ENCODE data around the gene B3GAT1. TPM values are rescaled to one million over a fixed set of nuclear protein-coding genes. Genes with fewer than 3 reads are reported as not detected.

Gene B3GAT1
- total RNA-seq, 1 experiment from 2014 or later, result 34.3 TPM

- Histone ChIP-seq H3K18ac (ENCODE audit: insufficient read length, low read depth, low read length) (no peak overlapping the region), H4K91ac (ENCODE audit: insufficient read length, low read depth, low read length) (no peak overlapping the region), H3K4ac (ENCODE audit: low read depth, low read length) (no peak overlapping the region), H2BK120ac (ENCODE audit: low read depth, low read length, poor library complexity, severe bottlenecking) (no peak overlapping the region), H3K4me1 (ENCODE audit: insufficient read depth, low read length) (0 out of 2 replicates have a peak, but pooled peaks cover 6% of the 10 kb centered on the region), H2BK5ac (ENCODE audit: insufficient read length, low read length) (no peak overlapping the region), H3K9me3 (ENCODE audit: control insufficient read depth, low read depth, low read length) (no peaks in the 10 kb centered on the region), H3K27ac (ENCODE audit: insufficient read length, low read depth, low read length) (no peak overlapping the region), H3K23ac (ENCODE audit: insufficient read length, low read depth, low read length) (no peak overlapping the region), H3K56ac (ENCODE audit: insufficient read length, low read depth, low read length) (no peak overlapping the region), H2BK15ac (ENCODE audit: low read depth, low read length) (no peak overlapping the region), H3K79me1 (ENCODE audit: insufficient read depth, low read depth, low read length, poor library complexity, severe bottlenecking) (no peaks in the 10 kb centered on the region), H3K79me2 (ENCODE audit: insufficient read depth, low read length) (no peaks in the 10 kb centered on the region), H4K8ac (replicated peaks; ENCODE audit: insufficient read length, low read depth, low read length) (no peak overlapping the region), H3T11ph (ENCODE audit: low read length) (no peak overlapping the region), H3K23me2 (ENCODE audit: insufficient read length, low read depth, low read length, poor library complexity, severe bottlenecking) (no peaks in the 10 kb centered on the region), H3K4me2 (ENCODE audit: insufficient read depth, insufficient read length, low read length) (no peak overlapping the region), H4K20me1 (ENCODE audit: control insufficient read depth, insufficient read depth, insufficient read length) (no peaks in the 10 kb centered on the region), H4K5ac (ENCODE audit: insufficient read length, low read depth, low read length) (no peak overlapping the region), H2AK5ac (ENCODE audit: insufficient read length, low read length) (no peak overlapping the region), H3K9ac (ENCODE audit: extremely low read depth, insufficient read length, low read length) (no peak overlapping the region), H2AFZ (ENCODE audit: low read length) (no peak overlapping the region), H2BK12ac (ENCODE audit: insufficient read length, low read depth, low read length) (no peak overlapping the region), H3K27me3 (ENCODE audit: insufficient read depth, low read length) (no peaks in the 10 kb centered on the region), H2BK20ac (ENCODE audit: low read depth, low read length, poor library complexity, severe bottlenecking) (no peak overlapping the region), H3K14ac (ENCODE audit: insufficient read depth, low read length) (no peak overlapping the region)
- TF ChIP-seq, protein P1, sequence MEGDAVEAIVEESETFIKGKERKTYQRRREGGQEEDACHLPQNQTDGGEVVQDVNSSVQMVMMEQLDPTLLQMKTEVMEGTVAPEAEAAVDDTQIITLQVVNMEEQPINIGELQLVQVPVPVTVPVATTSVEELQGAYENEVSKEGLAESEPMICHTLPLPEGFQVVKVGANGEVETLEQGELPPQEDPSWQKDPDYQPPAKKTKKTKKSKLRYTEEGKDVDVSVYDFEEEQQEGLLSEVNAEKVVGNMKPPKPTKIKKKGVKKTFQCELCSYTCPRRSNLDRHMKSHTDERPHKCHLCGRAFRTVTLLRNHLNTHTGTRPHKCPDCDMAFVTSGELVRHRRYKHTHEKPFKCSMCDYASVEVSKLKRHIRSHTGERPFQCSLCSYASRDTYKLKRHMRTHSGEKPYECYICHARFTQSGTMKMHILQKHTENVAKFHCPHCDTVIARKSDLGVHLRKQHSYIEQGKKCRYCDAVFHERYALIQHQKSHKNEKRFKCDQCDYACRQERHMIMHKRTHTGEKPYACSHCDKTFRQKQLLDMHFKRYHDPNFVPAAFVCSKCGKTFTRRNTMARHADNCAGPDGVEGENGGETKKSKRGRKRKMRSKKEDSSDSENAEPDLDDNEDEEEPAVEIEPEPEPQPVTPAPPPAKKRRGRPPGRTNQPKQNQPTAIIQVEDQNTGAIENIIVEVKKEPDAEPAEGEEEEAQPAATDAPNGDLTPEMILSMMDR (conservative IDR thresholded peaks at IDR 0.05), result no peak
- Mint-ChIP-seq H3K27ac (no peak overlapping the region), H3K27me3 (ENCODE audit: low read depth) (peaks cover 8% of the 10 kb centered on the region), H3K4me1 (peaks cover 4 to 11% of the 10 kb centered on the region in 2 experiments), H3K4me3 (no peak overlapping the region), H3K9me3 (peaks cover 0 to 5% of the 10 kb centered on the region in 2 experiments; a peak in 1 of 5 replicates), H3K36me3 (ENCODE audit: insufficient read depth in 1 of 3, low read depth in 3 of 3) (peaks cover 0 to 2% (median 0%) of the 10 kb centered on the region in 3 experiments; a peak in 4 of 7 replicates)
- no peak for DNase-seq
- WGBS (ENCODE audit: extremely low coverage, insufficient read length, low lambda C conversion rate), result no CpG with 5 or more reads among the region's 4 CpGs
Observed at GRCh38 chr11:134440851-134441250, 28.8 kb upstream of the B3GAT1 start.
